Mononuclear cell (primary cell): ENCODE measurements around the gene ELN. TPM values are rescaled to one million over a fixed set of nuclear protein-coding genes. Genes with fewer than 3 reads are reported as not detected.

ENCODE experiments used
- H3K27me3 ChIP-seq: 2 replicates; pipeline ENCODE4 v1.6.0; 2011; ENCODE audit warnings: low read length, control low read depth; ENCODE audit not compliant: insufficient read depth
- H3K4me1 ChIP-seq: 2 replicates; pipeline ENCODE4 v1.5.1; 2011; ENCODE audit warnings: mild to moderate bottlenecking, low read length, control low read depth; ENCODE audit not compliant: insufficient read depth
- H3K4me3 ChIP-seq: 2 replicates; pipeline ENCODE4 v1.5.1; 2011; ENCODE audit warnings: mild to moderate bottlenecking, low read length, moderate library complexity
- H3K9me3 ChIP-seq: 2 replicates; pipeline ENCODE4 v1.5.1; 2011; ENCODE audit warnings: low read depth, mild to moderate bottlenecking, control low read depth, low read length
- total RNA-seq: library from RNA; depleted of rRNA; stranded (reverse); fragments of >200 nt; gene quantifications from one replicate; pipeline ENCODE4 v1.2.3, GENCODE V29; 2012

The ELN gene
- total RNA-seq, 1 donor = not detected

DNA sequence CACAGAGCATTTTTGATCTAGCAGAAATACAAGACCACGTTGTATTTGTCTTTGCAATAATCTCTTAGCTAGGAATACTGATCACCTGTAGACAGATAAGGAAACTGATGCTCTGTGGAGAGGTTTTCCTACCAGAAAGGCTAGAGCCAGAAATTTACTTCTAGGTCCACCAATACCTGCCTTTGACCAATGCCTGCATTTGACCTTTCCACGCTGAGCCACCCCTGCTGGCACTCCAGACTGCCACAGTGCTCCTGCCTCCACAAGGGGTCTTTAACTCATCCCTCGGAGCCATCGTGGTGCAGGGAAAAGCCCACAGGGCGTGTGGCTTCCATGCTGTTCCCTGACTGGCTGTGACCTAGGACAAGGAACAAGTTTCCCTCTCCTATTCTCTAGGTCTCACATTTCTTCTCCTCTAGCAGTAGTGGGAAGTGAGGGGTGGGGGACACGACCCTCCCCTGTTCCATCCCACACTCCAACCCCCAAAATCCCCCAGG is 1.5 kb upstream of the ELN start:
- Histone ChIP-seq H3K9me3 (no peaks in the 10 kb centered on the region), H3K27me3 (peaks cover 42% of the 10 kb centered on the region), H3K4me3 (no peak overlapping the region), H3K4me1 (peaks cover 4% of the 10 kb centered on the region)

DNA sequence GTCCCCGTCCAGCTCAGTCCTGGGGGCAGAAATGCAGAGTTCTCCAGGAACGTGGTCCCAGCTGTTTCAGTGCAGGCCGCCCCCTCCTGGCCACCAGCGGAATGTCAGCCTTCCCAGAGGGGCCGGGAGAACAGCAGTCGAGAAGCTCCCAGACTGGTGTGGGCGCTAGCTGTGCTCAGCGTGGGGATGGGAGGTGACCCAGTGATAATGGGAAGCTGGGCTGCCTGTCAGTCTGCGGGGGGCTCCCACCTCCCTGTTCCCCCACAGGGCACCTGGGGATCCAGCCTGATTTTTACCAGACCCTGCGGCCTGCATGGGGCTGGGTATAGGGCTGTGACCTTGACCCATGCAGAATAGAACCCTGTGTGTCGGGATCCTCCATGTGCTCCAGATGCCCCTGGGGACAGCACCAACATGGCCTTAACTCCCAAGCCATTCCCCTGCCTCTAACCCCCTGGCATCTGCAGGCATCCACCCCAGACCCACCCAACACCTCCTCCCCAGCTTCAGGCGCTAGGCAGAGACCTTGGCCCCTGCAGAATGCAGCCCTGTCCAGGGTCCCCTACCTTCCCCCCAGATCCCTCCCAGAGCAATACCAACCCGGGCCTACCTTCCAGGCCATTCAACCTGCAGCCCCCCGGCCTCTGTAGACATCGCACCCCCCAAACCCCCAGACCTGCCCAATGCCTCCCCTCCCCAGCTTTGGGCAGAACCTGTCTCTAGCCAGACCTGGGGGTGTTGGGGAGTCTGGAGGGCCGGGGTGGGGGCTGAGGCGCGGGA is 880 bp upstream of the ELN start:
- Histone ChIP-seq H3K27me3 (peaks cover 42% of the 10 kb centered on the region), H3K4me3 (no peak overlapping the region), H3K9me3 (no peaks in the 10 kb centered on the region), H3K4me1 (peaks cover 4% of the 10 kb centered on the region)

DNA sequence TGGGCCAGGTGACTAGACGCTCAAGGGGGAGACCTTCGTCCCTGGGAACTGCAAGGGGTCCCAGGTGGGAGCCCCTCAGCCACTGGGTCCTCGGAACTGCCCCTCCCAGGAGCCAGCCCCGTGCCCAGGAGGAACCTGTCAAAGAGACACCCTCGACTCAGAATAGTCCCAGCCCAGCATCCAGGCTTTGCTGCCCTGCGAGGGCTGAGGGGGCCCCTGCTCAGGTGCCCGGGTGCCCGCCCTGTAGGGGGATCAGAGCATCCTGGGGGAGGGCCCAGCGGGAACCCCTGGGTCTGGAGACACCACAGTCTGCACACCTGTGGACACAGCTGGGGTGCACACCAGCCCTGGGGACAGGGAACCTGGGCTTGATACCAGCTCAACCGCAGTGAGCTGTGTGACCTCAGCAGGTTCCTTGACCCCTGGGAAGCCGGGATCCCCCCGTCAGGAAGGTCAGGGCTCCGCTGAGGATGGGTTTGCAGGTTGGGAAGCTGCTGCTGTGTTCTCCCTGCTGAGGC is 407 bp downstream of the ELN start:
- H3K4me3 ChIP-seq = no peak overlapping the region
- peaks cover 4% of the 10 kb centered on the region for H3K4me1 ChIP-seq
- H3K27me3 ChIP-seq = peaks cover 42% of the 10 kb centered on the region
- no peaks in the 10 kb centered on the region for H3K9me3 ChIP-seq

DNA sequence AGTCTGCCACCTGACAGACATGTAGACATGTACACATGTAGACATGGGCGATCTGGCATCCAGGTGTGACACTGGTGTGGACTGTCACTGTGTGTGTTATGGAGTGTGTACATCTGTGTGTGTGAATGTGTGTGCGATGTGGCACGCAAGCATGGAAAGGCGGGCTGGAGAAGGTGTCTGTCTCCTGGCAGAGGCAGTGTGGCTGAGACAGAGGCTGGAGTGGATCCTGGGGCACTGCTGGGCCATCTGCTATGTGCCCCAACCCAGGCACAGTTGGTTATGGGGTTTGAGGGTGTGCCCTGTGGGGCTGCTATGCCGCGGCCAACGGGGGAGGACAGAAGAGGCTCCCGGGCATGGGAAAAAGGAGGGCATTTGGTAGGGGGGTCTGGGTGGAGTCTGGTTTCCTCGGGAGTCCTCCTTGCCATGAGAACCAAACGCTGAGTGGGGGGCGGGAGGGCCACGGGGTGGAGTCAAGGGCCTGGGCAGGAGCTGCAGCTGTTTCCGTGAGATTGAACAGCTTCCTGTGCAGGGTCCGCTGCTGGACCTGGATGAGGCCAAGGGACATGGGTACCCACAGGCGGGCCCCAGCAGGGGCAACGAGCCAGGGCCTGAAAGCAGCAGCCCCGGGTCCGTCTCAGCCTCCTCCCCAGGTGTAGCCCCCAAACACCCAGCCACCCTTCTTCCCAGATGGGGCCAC is 1.3 kb downstream of the ELN start:
- H3K4me1 ChIP-seq = peaks cover 4% of the 10 kb centered on the region
- no peak overlapping the region for H3K4me3 ChIP-seq
- peaks cover 42% of the 10 kb centered on the region for H3K27me3 ChIP-seq
- H3K9me3 ChIP-seq = no peaks in the 10 kb centered on the region

DNA sequence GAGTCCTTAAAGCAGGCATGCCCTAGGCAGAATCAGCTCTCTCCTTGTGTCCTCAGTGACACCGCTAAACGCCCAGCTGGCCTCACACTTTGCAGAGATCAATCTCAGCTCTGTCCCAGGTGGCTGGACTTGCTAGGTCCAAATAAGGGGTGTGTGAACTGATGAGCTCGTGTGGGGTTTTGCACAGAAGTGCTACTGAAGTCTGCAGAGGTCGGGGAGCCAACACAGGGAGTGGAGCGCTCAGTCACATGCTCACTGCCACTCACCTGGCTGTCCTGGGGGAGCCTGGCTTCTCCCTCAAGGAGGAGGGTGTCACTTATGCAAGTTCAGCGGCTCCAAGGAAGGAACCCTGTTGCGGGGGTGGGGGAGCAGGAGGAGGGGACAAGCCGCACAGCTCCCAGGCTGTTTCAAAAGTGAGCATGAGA is 2.0 kb downstream of the ELN start:
- Histone ChIP-seq H3K9me3 (no peaks in the 10 kb centered on the region), H3K4me1 (peaks cover 4% of the 10 kb centered on the region), H3K27me3 (peaks cover 41% of the 10 kb centered on the region), H3K4me3 (no peak overlapping the region)

DNA sequence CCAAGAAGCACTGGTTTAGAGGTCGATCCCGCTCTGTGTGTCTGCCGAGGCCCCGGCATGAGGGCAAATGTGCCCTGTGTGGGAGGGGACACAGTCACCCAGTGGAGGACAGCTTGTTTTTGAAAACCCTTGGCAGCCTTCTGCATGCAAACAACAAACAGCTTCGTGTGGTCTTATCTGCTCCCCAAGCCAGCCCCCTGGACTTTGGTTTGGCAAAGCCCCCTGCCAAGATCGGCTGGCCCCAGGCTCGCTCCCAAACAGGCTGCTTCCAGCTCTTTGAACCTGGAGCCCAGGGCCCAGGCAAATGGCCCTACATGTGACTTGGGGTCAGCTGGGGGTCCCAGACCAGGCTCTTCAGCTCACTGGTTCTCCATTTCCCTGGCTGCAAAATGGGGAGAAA is 2.9 kb downstream of the ELN start:
- Histone ChIP-seq H3K9me3 (no peaks in the 10 kb centered on the region), H3K27me3 (peaks cover 34% of the 10 kb centered on the region), H3K4me3 (no peak overlapping the region), H3K4me1 (peaks cover 4% of the 10 kb centered on the region)

DNA sequence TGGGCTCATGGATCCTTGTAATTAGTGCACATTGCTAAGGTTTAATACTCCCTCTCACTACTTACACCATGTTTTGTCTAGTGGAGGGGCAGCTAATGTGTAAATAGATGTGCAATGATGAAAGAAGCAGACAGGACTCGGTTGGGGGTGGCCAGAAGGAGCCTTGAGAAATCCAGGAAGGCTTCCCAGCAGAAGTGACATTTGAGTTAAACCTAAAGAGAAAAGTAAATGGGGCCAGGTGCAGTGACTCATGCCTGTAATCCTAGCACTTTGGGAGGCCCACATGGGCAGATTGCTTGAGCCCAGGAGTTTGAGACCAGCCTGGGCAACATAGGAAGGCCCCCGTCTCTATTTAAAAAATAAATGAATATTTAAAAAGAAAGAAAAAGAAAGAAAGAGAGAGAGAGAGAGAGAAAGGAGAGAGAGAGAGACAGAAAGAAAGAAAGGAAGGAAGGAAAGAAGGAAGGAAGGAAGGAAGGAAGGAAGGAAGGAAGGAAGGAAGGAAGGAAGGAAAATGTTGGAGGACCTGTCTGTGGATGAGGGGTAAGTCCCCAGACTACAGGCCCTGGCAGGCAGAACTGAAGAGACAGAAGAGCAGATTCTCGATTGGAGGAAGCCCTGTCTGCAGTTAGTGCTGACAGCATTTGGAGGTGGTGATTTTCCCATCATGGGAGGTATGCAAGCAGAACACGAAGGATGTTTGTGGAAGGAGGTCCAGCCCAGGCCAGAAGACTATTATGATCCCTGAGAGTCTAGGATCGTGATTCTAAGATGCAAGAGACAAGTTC is 3.6 kb downstream of the ELN start:
- Histone ChIP-seq H3K27me3 (peaks cover 28% of the 10 kb centered on the region), H3K9me3 (no peaks in the 10 kb centered on the region), H3K4me1 (peaks cover 3% of the 10 kb centered on the region), H3K4me3 (no peak overlapping the region)

DNA sequence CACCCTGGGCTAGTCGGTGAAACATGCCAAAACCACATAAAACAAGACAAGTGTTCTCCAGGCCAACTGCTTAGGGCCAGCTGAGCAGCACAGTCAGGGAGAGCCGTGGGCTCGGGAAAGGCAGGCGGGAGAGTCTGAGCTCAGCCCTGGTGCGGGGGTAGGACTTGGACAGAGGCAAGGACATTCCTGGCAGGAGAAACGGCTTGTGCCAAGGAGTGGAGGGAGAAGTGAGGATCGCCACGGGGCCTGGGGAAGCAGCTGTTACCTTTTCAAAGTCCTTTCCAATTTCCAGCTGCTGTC is 4.2 kb downstream of the ELN start:
- peaks cover 23% of the 10 kb centered on the region for H3K27me3 ChIP-seq
- H3K9me3 ChIP-seq = no peaks in the 10 kb centered on the region
- no peak overlapping the region for H3K4me3 ChIP-seq

DNA sequence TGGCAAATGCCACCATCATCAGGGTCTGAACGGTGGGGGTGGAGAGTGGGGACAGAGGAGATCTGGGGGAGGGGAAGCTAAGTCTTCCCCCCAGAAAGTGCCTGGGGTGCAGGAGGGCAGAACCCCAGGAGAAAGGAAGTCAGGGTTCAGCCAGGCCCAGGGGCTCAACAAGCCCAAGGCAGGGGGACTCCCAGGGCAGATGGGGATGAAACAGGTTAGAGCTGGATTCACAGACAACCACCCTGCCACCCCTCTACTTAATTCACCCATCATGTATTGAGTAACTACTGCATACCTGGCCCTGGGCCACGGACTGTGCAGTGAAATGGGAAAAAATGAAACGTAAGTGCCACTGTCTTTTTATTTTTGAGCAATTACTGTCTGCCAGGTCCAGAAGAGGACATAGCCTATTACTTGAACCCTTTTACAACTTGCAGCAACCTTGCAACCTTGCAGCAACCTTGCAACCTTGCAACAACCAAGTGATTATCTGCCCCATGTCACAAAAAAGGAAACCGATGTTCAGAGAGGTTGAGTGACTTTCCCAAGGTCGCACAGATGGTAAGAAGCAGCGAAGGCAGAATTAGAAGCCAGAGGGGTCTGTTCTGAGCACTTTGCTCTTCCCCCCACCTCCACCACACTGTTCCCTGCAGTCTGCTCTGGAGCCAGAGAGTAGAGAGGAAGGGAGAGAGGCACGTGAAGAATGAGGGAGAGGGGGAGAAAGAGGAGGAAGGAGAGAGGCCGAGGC is 4.8 kb downstream of the ELN start:
- Histone ChIP-seq H3K4me3 (no peak overlapping the region), H3K4me1 (no peaks in the 10 kb centered on the region), H3K27me3 (peaks cover 23% of the 10 kb centered on the region), H3K9me3 (no peaks in the 10 kb centered on the region)

More for the DNA sequence above, 4.2 kb downstream of the ELN start:
- no peaks in the 10 kb centered on the region for H3K4me1 ChIP-seq

DNA sequence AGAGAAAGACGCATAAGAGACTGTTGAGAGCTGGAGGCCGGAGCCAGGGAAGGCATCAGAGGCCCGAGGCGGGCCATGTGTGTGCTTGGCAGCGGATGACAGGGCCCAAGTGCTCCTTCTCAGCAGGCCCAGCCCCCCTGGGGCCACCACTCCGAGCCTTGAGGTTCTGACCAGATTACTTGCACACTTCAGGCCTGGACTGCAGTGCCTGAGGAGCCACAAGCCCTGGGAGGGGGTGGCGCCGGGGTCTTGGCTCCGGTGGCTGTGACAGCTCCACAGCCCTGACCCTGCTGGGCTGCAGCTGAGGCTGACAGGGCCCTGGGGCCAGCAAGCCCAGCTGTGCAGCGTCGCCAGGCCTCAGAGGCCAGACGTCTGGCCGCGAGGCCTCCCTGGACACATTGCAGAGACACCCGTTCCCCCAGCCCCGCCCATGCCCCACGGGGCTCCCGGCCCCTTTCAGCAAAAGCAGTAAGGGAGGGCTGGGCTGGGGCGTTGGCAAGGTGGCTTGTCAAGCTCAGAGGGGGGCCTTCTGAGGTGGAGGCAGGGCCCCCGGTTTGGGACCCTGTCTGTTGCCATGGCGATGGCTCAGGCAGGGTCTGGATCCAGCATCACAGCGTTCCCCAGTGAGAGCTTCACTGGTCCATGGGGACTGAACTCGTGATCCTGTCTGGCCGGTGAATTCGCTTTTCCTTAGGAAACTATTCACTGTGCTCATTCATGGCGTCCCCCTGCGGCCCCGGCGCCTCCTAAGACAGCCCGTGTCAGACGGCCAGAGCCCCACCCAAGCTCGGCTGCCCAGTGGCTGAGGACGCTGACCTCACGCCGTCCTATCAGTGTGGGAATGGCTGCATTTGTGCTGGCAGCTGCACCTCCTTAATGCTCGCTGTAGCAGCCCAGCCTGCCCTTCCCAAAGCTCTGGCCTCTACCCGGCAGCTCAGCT is 5.7 kb downstream of the ELN start:
- no peaks in the 10 kb centered on the region for H3K4me1 ChIP-seq
- no peak overlapping the region for H3K4me3 ChIP-seq
- no peaks in the 10 kb centered on the region for H3K9me3 ChIP-seq
- peaks cover 16% of the 10 kb centered on the region for H3K27me3 ChIP-seq

DNA sequence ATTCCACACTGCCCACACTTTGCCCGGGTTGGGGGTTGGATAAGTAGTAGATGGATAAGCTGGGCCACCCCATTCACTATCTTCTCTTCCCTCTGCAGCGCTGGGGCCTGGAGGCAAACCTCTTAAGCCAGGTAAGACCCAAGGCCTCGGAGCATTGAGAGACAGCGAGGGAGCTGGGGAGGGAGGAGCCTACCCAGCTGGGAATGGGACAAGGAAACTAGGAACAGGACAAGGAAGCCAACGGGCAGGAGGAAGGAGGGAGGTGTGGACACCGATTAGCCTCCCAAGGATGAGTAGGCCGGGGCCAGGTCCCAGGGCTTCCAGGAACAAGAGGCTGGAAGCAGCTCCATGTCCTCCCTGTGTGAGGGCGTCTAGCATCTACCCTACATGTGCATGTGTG is 9.6 kb downstream of the ELN start:
- Histone ChIP-seq H3K4me3 (no peak overlapping the region), H3K27me3 (no peaks in the 10 kb centered on the region), H3K4me1 (no peaks in the 10 kb centered on the region), H3K9me3 (no peaks in the 10 kb centered on the region)

DNA sequence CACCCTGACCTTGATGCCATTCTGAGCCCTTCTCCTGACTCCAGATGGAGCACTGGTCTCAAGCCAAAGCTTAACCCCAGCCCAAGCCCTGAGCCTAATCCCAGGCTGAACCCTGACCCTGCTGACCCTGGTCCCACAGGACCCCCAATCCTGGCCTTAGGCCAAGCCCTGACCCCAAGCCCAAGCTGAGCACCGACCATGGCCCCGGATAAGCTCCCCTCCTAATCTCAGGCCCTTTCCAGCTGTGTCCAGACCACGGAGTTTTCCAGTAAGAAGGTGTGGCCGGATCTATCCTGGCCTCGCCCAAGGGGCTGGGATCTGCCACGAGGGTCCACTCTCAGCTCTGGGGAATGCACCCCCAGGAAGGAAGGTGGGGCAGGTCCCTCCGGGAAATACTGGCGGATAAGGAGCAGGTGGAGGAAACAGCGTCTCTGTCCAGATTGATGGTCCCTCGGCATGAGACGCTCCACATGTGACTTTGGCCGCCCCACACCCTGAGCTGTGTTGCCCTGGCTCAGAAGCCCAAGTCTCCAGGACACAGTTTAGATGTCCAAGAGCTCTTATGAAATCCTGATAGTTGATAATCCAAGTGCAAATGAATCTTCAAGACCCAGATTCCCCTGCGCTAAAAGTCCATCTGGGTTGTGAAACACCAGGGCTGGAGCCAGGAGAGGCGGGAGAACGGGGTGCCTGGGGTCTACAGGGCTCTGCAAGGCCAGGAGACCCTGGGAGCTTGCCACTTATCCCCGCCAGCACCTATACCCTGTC is 10.4 kb downstream of the ELN start:
- H3K27me3 ChIP-seq = no peaks in the 10 kb centered on the region
- no peak overlapping the region for H3K4me3 ChIP-seq
- no peaks in the 10 kb centered on the region for H3K4me1 ChIP-seq
- H3K9me3 ChIP-seq = no peaks in the 10 kb centered on the region

DNA sequence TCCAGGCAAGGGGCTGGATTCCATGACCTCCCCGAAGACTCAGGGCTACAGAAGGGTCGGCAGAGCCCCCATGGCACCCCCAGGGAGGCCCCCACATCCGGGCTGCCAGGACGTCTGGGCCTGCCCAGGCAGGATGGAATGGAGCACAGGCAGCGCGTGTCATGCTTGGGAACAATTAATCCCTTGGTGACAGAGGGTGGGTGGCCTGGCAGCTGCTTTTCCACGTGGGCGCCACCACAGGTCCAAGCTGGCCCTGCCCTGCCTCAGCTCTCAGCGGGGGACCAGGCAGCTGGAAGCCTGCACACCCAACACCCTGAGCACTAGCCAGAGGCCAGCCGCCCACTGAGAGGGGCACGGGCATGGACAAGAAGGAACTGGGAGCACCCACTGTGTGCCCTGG is 11.4 kb downstream of the ELN start:
- Histone ChIP-seq H3K9me3 (no peaks in the 10 kb centered on the region), H3K4me1 (no peaks in the 10 kb centered on the region), H3K27me3 (no peaks in the 10 kb centered on the region), H3K4me3 (no peak overlapping the region)
